Endothelial cell of umbilical vein (primary cell): ENCODE results near the gene TTC22. TPM values are rescaled to one million over a fixed set of nuclear protein-coding genes. Genes with fewer than 3 reads are reported as not detected.

Experiments
- BruUV-seq: library from RNA; stranded (reverse); fragments of 400-500 nt; replicated peaks from 2 replicates; lab custom pipeline; 2021; lab: Mats Ljungman, UMichigan
- CTCF ChIA-PET: fragments of 300-600, 350-600 bp; sonication (Branson Sonifier 250); formaldehyde crosslinking; loops from one replicate; lab custom pipeline; 2021; ENCODE audit warnings: antibody characterized with exemption, inconsistent platforms; lab: Charles Lee
- POLR2A ChIA-PET: fragments of 300-600, 350-600 bp; sonication (Branson Sonifier 250); formaldehyde crosslinking; loops from one replicate; lab custom pipeline; 2021; ENCODE audit warnings: antibody characterized with exemption, inconsistent platforms; lab: Charles Lee
- DNase-seq: peaks from one replicate; pipeline ENCODE4 v3.0.0-alpha.2; 2011; ENCODE audit warnings: low read depth, low spot score
- FAIRE-seq: peaks from 2 replicates; lab custom pipeline; 2011; peaks lifted over from hg19 to GRCh38; lab: Jason Lieb, UNC
- H2AFZ ChIP-seq: 2 replicates; pipeline ENCODE4 v1.6.0; 2012; ENCODE audit warnings: low read depth, low read length, control low read depth, inconsistent platforms
- H3K27ac ChIP-seq: 2 replicates; pipeline ENCODE4 v1.5.1; 2011; ENCODE audit warnings: low read depth, mild to moderate bottlenecking, control low read depth, low read length, moderate library complexity; ENCODE audit not compliant: insufficient read depth
- H3K27me3 ChIP-seq, 2 experiments: 2 replicates each; pipeline versions ENCODE4 v1.6.0 to v1.6.1; 2011; ENCODE audit warnings: low read length in 2 of 2, mixed read lengths in 1 of 2; ENCODE audit not compliant: control insufficient read depth in 2 of 2, insufficient read depth in 2 of 2
- H3K36me3 ChIP-seq, 2 experiments: 2 replicates in 1 of 2; 3 replicates in 1 of 2; pipeline ENCODE4 v1.5.1; 2011; ENCODE audit warnings: low read length in 2 of 2, mild to moderate bottlenecking in 1 of 2, moderate library complexity in 1 of 2; ENCODE audit not compliant: control insufficient read depth in 2 of 2, insufficient read depth in 2 of 2; ENCODE audit errors: extremely low read depth in 1 of 2
- H3K4me1 ChIP-seq: 3 replicates; pipeline ENCODE4 v1.5.1; 2011; ENCODE audit warnings: mild to moderate bottlenecking, low read length; ENCODE audit not compliant: control insufficient read depth, insufficient read depth; ENCODE audit errors: extremely low read depth
- H3K4me2 ChIP-seq: 2 replicates; pipeline ENCODE4 v1.6.1; 2011; ENCODE audit warnings: low read length, control low read depth, mixed read lengths; ENCODE audit not compliant: insufficient read depth
- H3K4me3 ChIP-seq, 3 experiments: fragments of 200-600 bp in 1 of 3; sonication (generic), shearing (Covaris generic) in 1 of 3; replicated peaks in 1 of 3; 2 replicates each; pipeline ENCODE4 v1.5.1; 2011 to 2016; ENCODE audit warnings: control low read depth in 3 of 3, low read length in 3 of 3, mild to moderate bottlenecking in 2 of 3, inconsistent platforms in 1 of 3, low read depth in 1 of 3, moderate library complexity in 1 of 3; ENCODE audit not compliant: insufficient read depth in 1 of 3
- H3K79me2 ChIP-seq: 2 replicates; pipeline ENCODE4 v1.6.0; 2012; ENCODE audit warnings: low read length, inconsistent platforms; ENCODE audit not compliant: control insufficient read depth, insufficient read depth
- H3K9ac ChIP-seq: replicated peaks from 2 replicates; pipeline ENCODE3; 2011; ENCODE audit warnings: low read length, control low read depth; ENCODE audit not compliant: insufficient read depth; ENCODE audit errors: extremely low read depth
- H3K9me1 ChIP-seq: replicated peaks from 3 replicates; pipeline ENCODE4 v1.6.0; 2011; ENCODE audit warnings: mild to moderate bottlenecking, low read length; ENCODE audit not compliant: control insufficient read depth, insufficient read depth; ENCODE audit errors: extremely low read depth
- H3K9me3 ChIP-seq: replicated peaks from 2 replicates; pipeline ENCODE4 v1.5.1; 2012; ENCODE audit warnings: low read length, inconsistent platforms; ENCODE audit not compliant: control insufficient read depth, insufficient read depth
- H4K20me1 ChIP-seq: replicated peaks from 2 replicates; pipeline ENCODE3; 2011; ENCODE audit warnings: mild to moderate bottlenecking, low read length; ENCODE audit not compliant: control insufficient read depth, insufficient read depth; ENCODE audit errors: extremely low read depth
- EZH2 ChIP-seq: IDR thresholded peaks from 2 replicates; pipeline ENCODE4 v1.6.1; 2012; ENCODE audit warnings: borderline replicate concordance, low read depth, mild to moderate bottlenecking, moderate library complexity, low read length, inconsistent platforms; ENCODE audit not compliant: severe bottlenecking
- FOS ChIP-seq: IDR thresholded peaks from 2 replicates; pipeline ENCODE4 v1.6.1; 2011; ENCODE audit warnings: mild to moderate bottlenecking, low read length, moderate library complexity, borderline replicate concordance; ENCODE audit not compliant: insufficient read depth
- GATA2 ChIP-seq: IDR thresholded peaks from 2 replicates; pipeline ENCODE4 v1.7.0; 2011; ENCODE audit warnings: low read depth, mild to moderate bottlenecking, moderate library complexity, mixed read lengths, low read length; ENCODE audit not compliant: insufficient read length, insufficient read depth
- JUN ChIP-seq: IDR thresholded peaks from 2 replicates; pipeline ENCODE4 v1.6.1; 2011; ENCODE audit warnings: borderline replicate concordance, low read depth; ENCODE audit not compliant: insufficient read length, insufficient read depth
- MYC ChIP-seq: IDR thresholded peaks from one replicate; pipeline ENCODE4 v1.6.1; 2011; ENCODE audit warnings: mild to moderate bottlenecking, low read depth, low read length
- POLR2A ChIP-seq: IDR thresholded peaks from 2 replicates; pipeline ENCODE4 v1.6.1; 2012; ENCODE audit warnings: low read depth, mild to moderate bottlenecking, control low read depth, low read length
- POLR2AphosphoS5 ChIP-seq: IDR thresholded peaks from 2 replicates; pipeline ENCODE4 v1.6.1; 2012; ENCODE audit warnings: low read depth, mild to moderate bottlenecking, control low read depth, low read length, moderate library complexity; ENCODE audit not compliant: insufficient read depth
- dilution Hi-C: fragments of 300-500 bp; cut with MboI; formaldehyde crosslinking; loops from one replicate; pipeline ENCODE4 v1.15.0; 2019; ENCODE audit warnings: low sequenced_read_pairs; ENCODE audit not compliant: extremely low pct_ligation_motif_present
- intact Hi-C: fragments of 100-400 bp; cut with micrococcal nuclease; formaldehyde crosslinking; loops from one replicate; pipeline ENCODE4 v1.10.0; 2022
- polyA plus RNA-seq, 4 experiments: library from polyadenylated mRNA; depleted of rRNA in 3 of 4; stranded (reverse) in 3 of 4; unstranded in 1 of 4; fragments of >200 nt; gene quantifications; 2 replicates each; pipeline versions ENCODE4 v1.2.1 to v1.2.3, GENCODE V29; 2011 to 2012; ENCODE audit warnings: missing spikeins in 1 of 4
- total RNA-seq: library from RNA; stranded (reverse); gene quantifications from 2 replicates; pipeline ENCODE4 v1.2.3, GENCODE V29; 2021
- TF ChIP-seq, protein P1 (sequence below): IDR thresholded peaks from 2 replicates; pipeline ENCODE4 v1.6.1; 2011; ENCODE audit not compliant: insufficient read depth, insufficient read length
- TF ChIP-seq, protein P2 (sequence below), 2 donors: IDR thresholded peaks; 1 replicate in 1 of 2; 2 replicates in 1 of 2; pipeline ENCODE4 v1.5.1; 2011; ENCODE audit warnings: low read length in 2 of 2, mild to moderate bottlenecking in 2 of 2, moderate library complexity in 2 of 2, control low read depth in 1 of 2, inconsistent platforms in 1 of 2, low read depth in 1 of 2; ENCODE audit not compliant: insufficient read depth in 1 of 2; ENCODE audit errors: extremely low read depth in 1 of 2

Gene TTC22
- total and polyA plus RNA-seq, 2 donors (not counting 3 experiments of a cell fraction or from before 2014, with no cell fraction given): not detected

DNA sequence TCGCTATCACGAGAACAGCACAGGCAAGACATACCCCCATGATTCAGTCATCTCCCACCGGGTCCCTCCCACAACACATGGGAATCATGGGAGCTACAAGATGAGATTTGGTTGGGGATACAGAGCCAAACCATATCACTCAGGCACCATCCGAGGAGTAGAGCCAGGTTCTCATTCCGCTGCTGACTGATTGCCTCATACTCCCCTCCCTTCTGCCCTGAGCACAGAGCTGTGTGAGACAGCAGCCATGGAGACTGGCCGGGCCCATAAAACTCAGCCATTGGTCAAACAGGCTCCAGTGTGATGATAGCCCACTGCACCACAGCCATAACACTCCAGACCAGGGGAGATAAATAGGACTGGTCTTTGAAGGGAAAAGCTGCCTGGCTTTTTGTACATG, 62.9 kb downstream of the TTC22 start:
- peaks cover 9 to 37% of the 10 kb centered on the region in 2 experiments for H3K36me3 ChIP-seq
- no peaks in the 10 kb centered on the region for H3K9me3 ChIP-seq
- H3K9me1 ChIP-seq: no peaks in the 10 kb centered on the region
- H3K4me2 ChIP-seq: no peak overlapping the region
- no peaks in the 10 kb centered on the region for H3K79me2 ChIP-seq
- no peaks in the 10 kb centered on the region for H3K4me1 ChIP-seq
- FAIRE-seq (no peak), DNase-seq (no peak)
- H3K9ac ChIP-seq: no peak overlapping the region
- no peaks in the 10 kb centered on the region for H4K20me1 ChIP-seq
- no peak overlapping the region for H3K4me3 ChIP-seq
- no peak overlapping the region for H2AFZ ChIP-seq
- BruUV-seq: no TSS peak
- no peaks in the 10 kb centered on the region for H3K27me3 ChIP-seq
- TF ChIP-seq FOS: no peak
- ChIA-PET POLR2A (no interaction called here), CTCF (no interaction called here)
- dilution Hi-C loops (no loop called here), intact Hi-C loops (no loop called here)
- H3K27ac ChIP-seq: no peak overlapping the region

DNA sequence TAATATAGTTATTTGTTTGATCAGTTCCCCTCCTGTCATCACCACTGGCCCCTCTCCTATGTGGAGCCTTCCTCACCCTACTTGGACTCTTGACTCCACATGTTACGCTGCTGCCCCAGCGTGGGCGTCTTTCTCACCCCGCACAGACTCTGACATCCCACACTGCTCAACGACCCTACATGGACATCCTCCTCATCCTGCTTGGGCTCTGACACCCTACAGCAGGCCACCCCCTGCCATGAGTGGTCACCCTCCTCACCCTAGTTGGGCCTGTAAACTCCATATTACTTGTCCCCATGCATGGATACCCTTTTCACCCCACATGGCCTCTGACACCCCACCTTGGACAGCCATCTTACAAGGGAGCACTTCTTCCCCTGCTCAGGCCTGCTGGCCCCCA, 64.4 kb downstream of the TTC22 start:
- Histone ChIP-seq H3K79me2 (no peaks in the 10 kb centered on the region), H3K27ac (no peak overlapping the region), H3K4me2 (no peak overlapping the region), H3K4me1 (no peaks in the 10 kb centered on the region), H3K9me3 (no peaks in the 10 kb centered on the region), H3K36me3 (peaks cover 9 to 32% of the 10 kb centered on the region in 2 experiments), H4K20me1 (no peaks in the 10 kb centered on the region), H2AFZ (no peak overlapping the region), H3K9ac (no peak overlapping the region), H3K27me3 (no peaks in the 10 kb centered on the region), H3K4me3 (no peak overlapping the region), H3K9me1 (no peaks in the 10 kb centered on the region)
- no TSS peak for BruUV-seq
- intact Hi-C loops: no loop called here
- TF ChIP-seq GATA2: no peak
- TF ChIP-seq, protein P1, sequence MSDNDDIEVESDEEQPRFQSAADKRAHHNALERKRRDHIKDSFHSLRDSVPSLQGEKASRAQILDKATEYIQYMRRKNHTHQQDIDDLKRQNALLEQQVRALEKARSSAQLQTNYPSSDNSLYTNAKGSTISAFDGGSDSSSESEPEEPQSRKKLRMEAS: no peak
- TF ChIP-seq JUN: no peak
- no peak for TF ChIP-seq POLR2A
- TF ChIP-seq MYC: no peak
- no peak for TF ChIP-seq POLR2AphosphoS5
- TF ChIP-seq EZH2: no peak
- TF ChIP-seq, protein P2, sequence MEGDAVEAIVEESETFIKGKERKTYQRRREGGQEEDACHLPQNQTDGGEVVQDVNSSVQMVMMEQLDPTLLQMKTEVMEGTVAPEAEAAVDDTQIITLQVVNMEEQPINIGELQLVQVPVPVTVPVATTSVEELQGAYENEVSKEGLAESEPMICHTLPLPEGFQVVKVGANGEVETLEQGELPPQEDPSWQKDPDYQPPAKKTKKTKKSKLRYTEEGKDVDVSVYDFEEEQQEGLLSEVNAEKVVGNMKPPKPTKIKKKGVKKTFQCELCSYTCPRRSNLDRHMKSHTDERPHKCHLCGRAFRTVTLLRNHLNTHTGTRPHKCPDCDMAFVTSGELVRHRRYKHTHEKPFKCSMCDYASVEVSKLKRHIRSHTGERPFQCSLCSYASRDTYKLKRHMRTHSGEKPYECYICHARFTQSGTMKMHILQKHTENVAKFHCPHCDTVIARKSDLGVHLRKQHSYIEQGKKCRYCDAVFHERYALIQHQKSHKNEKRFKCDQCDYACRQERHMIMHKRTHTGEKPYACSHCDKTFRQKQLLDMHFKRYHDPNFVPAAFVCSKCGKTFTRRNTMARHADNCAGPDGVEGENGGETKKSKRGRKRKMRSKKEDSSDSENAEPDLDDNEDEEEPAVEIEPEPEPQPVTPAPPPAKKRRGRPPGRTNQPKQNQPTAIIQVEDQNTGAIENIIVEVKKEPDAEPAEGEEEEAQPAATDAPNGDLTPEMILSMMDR (IDR thresholded peaks at IDR 0.05; ENCODE audit: extremely low read depth in 1 of 2, insufficient read depth in 1 of 2, low read depth in 1 of 2, low read length in 2 of 2): no peak
- TF ChIP-seq FOS: no peak
- ChIA-PET CTCF (no interaction called here), POLR2A (interaction anchor here (0.7 kb wide), 1 partner anchor 21 kb away, joined by 3 read pairs; the partner anchor contains the start of gene TTC4)
- dilution Hi-C loops: no loop called here
- FAIRE-seq (no peak), DNase-seq (no peak)
